Stimulated activated CD8-positive, alpha-beta memory T cell treated with anti-CD3 and anti-CD28 coated beads, Interleukin-12 subunit alpha, Interleukin-12 subunit beta, amount 100 ng/mL, for 24 hours (primary cell): Measurements from ENCODE around the gene PLEKHN1.

Experiments
- DNase-seq: peaks from one replicate; pipeline ENCODE4 v3.0.0-alpha.2; 2020; ENCODE audit errors: extremely low read depth

The PLEKHN1 gene

GRCh38 chr1:1024149-1024770 lies 58.0 kb downstream of the PLEKHN1 start:
- DNase-seq: no peak

GRCh38 chr1:1024771-1025699 lies 58.8 kb downstream of the PLEKHN1 start:
- DNase-seq: no peak
